Neural crest cell (in vitro differentiated cells): ENCODE data around the gene RASGRP2. TPM values are rescaled to one million over a fixed set of nuclear protein-coding genes. Genes with fewer than 3 reads are reported as not detected.

Experiments
- DNase-seq: peaks from one replicate; pipeline ENCODE4 v3.0.0; 2021; ENCODE audit warnings: low read depth, mixed read lengths, low spot score
- H3K27ac Mint-ChIP-seq: one replicate; pipeline ENCODE4 v1.8.0; 2021; ENCODE audit warnings: mild to moderate bottlenecking, mixed read lengths; ENCODE audit not compliant: unreplicated experiment
- H3K27me3 Mint-ChIP-seq: 2 replicates; pipeline ENCODE4 v1.8.0; 2021; ENCODE audit warnings: low read depth, mild to moderate bottlenecking, mixed read lengths
- H3K36me3 Mint-ChIP-seq: 2 replicates; pipeline ENCODE4 v1.8.0; 2021; ENCODE audit warnings: low read depth, mild to moderate bottlenecking, mixed read lengths
- H3K4me1 Mint-ChIP-seq: 2 replicates; pipeline ENCODE4 v1.8.0; 2021; ENCODE audit warnings: mixed read lengths
- H3K4me3 Mint-ChIP-seq: one replicate; pipeline ENCODE4 v1.8.0; 2021; ENCODE audit warnings: mild to moderate bottlenecking, mixed read lengths
- H3K9me3 Mint-ChIP-seq: 2 replicates; pipeline ENCODE4 v1.8.0; 2021; ENCODE audit warnings: mixed read lengths
- CTCF ChIP-seq: fragments of 200-600 bp; sonication (generic); conservative IDR thresholded peaks from 2 replicates; pipeline ENCODE4 v1.5.0; 2021; ENCODE audit warnings: antibody characterized with exemption, mild to moderate bottlenecking
- total RNA-seq: library from RNA; stranded (reverse); gene quantifications from 2 replicates; pipeline ENCODE4 v1.2.1, GENCODE V29; 2021

The RASGRP2 gene
- total RNA-seq, 1 donor from 2014 or later, result 0.93 TPM

GRCh38 chr11:64789331-64790204, 45.6 kb upstream of the RASGRP2 start:
- H3K9me3 Mint-ChIP-seq, result no peaks in the 10 kb centered on the region
- no peak for TF ChIP-seq CTCF

GRCh38 chr11:64788321-64789215, 44.6 kb upstream of the RASGRP2 start:
- no peaks in the 10 kb centered on the region for H3K4me1 Mint-ChIP-seq
- TF ChIP-seq CTCF, result no peak
- no peak overlapping the region for H3K4me3 Mint-ChIP-seq
- no peaks in the 10 kb centered on the region for H3K36me3 Mint-ChIP-seq
- DNase-seq, result no peak
- H3K27me3 Mint-ChIP-seq, result no peaks in the 10 kb centered on the region
- H3K9me3 Mint-ChIP-seq, result no peaks in the 10 kb centered on the region
- no peak overlapping the region for H3K27ac Mint-ChIP-seq

More at GRCh38 chr11:64789331-64790204, 45.6 kb upstream of the RASGRP2 start:
- Mint-ChIP-seq H3K4me1 (no peaks in the 10 kb centered on the region), H3K27ac (no peak overlapping the region), H3K27me3 (no peaks in the 10 kb centered on the region), H3K4me3 (no peak overlapping the region), H3K36me3 (no peaks in the 10 kb centered on the region)
- DNase-seq, result no peak

- no peaks in the 10 kb centered on the region for H3K4me1 Mint-ChIP-seq
- no peaks in the 10 kb centered on the region for H3K36me3 Mint-ChIP-seq
- H3K4me3 Mint-ChIP-seq, result peak overlapping the region; percentile 22
- no peaks in the 10 kb centered on the region for H3K27me3 Mint-ChIP-seq
- peak; percentile 72 for TF ChIP-seq CTCF
- no peaks in the 10 kb centered on the region for H3K9me3 Mint-ChIP-seq
- H3K27ac Mint-ChIP-seq, result no peak overlapping the region
- DNase-seq, result peak; percentile 65
Measured at GRCh38 chr11:64787526-64788320, 43.8 kb upstream of the RASGRP2 start.

GRCh38 chr11:64786308-64786707, 42.4 kb upstream of the RASGRP2 start:
- TF ChIP-seq CTCF, result no peak
- no peaks in the 10 kb centered on the region for H3K4me1 Mint-ChIP-seq
- no peak for DNase-seq
- no peaks in the 10 kb centered on the region for H3K9me3 Mint-ChIP-seq
- no peaks in the 10 kb centered on the region for H3K27me3 Mint-ChIP-seq
- H3K36me3 Mint-ChIP-seq, result no peaks in the 10 kb centered on the region
- H3K27ac Mint-ChIP-seq, result no peak overlapping the region
- no peak overlapping the region for H3K4me3 Mint-ChIP-seq
